ENCODE data around the gene SCN9A.

SCN9A gene

DNA sequence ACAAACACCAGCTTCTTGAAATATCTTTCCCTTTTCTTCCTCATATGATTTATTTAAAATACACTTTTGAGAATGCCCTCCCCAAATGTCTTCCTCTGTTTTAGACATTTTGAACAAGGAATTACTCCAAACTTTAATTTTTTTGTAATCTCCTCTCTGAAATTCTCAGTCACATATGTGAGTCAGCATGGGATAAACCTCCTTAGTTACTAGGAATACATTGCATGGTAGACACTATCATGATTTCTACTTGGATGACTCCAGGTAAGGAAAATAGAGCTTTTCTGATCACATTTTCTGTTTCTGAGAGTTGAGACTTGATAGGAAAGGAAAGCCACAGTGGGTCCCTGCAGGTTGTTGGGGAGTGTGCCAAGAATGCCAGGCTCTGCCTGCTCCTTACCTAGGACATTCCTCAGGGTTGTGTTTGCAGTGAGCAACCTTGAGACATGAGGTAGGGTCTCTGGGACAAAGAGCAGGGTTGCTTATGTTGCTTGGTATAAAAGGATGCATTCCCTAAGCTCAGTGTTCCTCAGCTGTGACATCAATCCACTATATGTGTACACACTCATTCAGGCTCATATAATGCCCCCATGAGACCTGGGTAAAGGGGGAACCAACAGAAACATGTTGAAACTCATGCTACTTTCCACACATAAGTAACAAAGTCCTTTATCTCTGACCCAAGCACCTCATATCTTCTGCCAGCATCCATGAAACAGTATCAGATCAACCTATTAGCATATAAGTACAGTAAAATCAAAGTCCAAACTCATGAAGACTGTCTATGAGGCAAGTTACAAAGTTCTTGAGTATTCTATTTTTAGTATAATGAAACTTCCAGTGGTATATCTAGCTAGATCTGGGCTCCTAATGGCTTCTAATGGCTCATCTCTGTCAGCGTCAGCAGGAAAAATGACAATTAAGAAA lies 135.1 kb downstream of the SCN9A start:
- H2BK12ac ChIP-seq (ENCODE audit: low read length), result no peak overlapping the region
- H3K27me3 ChIP-seq (ENCODE audit: insufficient read depth, low read length), result no peaks in the 10 kb centered on the region
- no peak overlapping the region for H2BK120ac ChIP-seq (ENCODE audit: insufficient read depth, low read length, poor library complexity)
- H3K4me1 ChIP-seq (ENCODE audit: control insufficient read depth in 1 of 2, insufficient read depth in 2 of 2, low read length in 2 of 2), result no peaks in the 10 kb centered on the region
- no peak overlapping the region for H3K4me3 ChIP-seq (ENCODE audit: low read depth, low read length)
- no peak overlapping the region for H2AK5ac ChIP-seq (ENCODE audit: low read length)
- H3K9ac ChIP-seq (ENCODE audit: low read length), result no peak overlapping the region
- H2BK5ac ChIP-seq (ENCODE audit: low read depth, low read length, poor library complexity), result no peak overlapping the region
- H3K36me3 ChIP-seq (ENCODE audit: control insufficient read depth in 1 of 2, insufficient read depth in 2 of 2, low read length in 2 of 2), result no peaks in the 10 kb centered on the region
- no peak overlapping the region for H4K12ac ChIP-seq (ENCODE audit: low read depth, low read length)
- H3K23ac ChIP-seq (ENCODE audit: low read length), result no peak overlapping the region
- no peak overlapping the region for H4K91ac ChIP-seq (ENCODE audit: low read depth, low read length)
- no peak overlapping the region for H3K4ac ChIP-seq (ENCODE audit: low read depth, low read length)
- H3K79me2 ChIP-seq (ENCODE audit: control insufficient read depth, insufficient read depth, low read length, poor library complexity), result no peaks in the 10 kb centered on the region
- no peak overlapping the region for H3K18ac ChIP-seq (ENCODE audit: low read length)
- no peak overlapping the region for H3K27ac ChIP-seq (ENCODE audit: low read depth, low read length)
- H3K9me3 ChIP-seq (ENCODE audit: insufficient read depth, low read depth, low read length), result no peaks in the 10 kb centered on the region
- DNase-seq, result no peak
- no peak overlapping the region for H3K14ac ChIP-seq (ENCODE audit: low read length)
- H2AFZ ChIP-seq (ENCODE audit: insufficient read depth, low read length, poor library complexity), result no peak overlapping the region
- WGBS (ENCODE audit: extremely low coverage, insufficient coverage, insufficient read length), result no CpG with 5 or more reads among the region's 1 CpG
- H3K79me1 ChIP-seq (ENCODE audit: low read length), result no peaks in the 10 kb centered on the region
- H4K8ac ChIP-seq (ENCODE audit: low read depth, low read length), result no peak overlapping the region
- no peak overlapping the region for H3K4me2 ChIP-seq (ENCODE audit: low read length)

DNA sequence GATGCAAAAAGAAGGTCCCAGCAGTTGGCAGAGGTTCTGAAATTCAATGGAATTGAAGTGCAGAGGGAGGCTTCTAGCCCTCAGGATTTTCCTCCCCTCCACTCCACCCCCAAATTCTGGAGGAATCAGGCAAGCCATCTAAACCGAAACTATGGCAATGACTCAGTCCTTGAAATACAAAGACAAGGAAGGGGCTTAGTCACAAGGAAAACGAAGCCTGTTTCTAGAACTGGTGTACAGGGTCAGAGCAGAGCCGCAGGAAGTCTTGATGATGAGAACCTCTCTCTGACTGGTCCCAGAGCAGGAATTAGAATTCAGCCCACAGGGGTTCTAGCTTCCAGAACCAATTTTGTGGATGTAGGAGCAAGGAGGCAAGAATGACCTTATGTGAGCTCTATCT lies 136.2 kb downstream of the SCN9A start:
- no peaks in the 10 kb centered on the region for H3K4me1 ChIP-seq (ENCODE audit: control insufficient read depth in 1 of 2, insufficient read depth in 2 of 2, low read length in 2 of 2)
- no peaks in the 10 kb centered on the region for H3K9me3 ChIP-seq (ENCODE audit: insufficient read depth, low read depth, low read length)
- H2BK12ac ChIP-seq (ENCODE audit: low read length), result no peak overlapping the region
- H3K4ac ChIP-seq (ENCODE audit: low read depth, low read length), result no peak overlapping the region
- no peak overlapping the region for H2BK120ac ChIP-seq (ENCODE audit: insufficient read depth, low read length, poor library complexity)
- no peak overlapping the region for H4K91ac ChIP-seq (ENCODE audit: low read depth, low read length)
- no peaks in the 10 kb centered on the region for H3K79me2 ChIP-seq (ENCODE audit: control insufficient read depth, insufficient read depth, low read length, poor library complexity)
- no peak overlapping the region for H2AFZ ChIP-seq (ENCODE audit: insufficient read depth, low read length, poor library complexity)
- no peaks in the 10 kb centered on the region for H3K27me3 ChIP-seq (ENCODE audit: insufficient read depth, low read length)
- no CpG with 5 or more reads among the region's 3 CpGs for WGBS (ENCODE audit: extremely low coverage, insufficient coverage, insufficient read length)
- H3K27ac ChIP-seq (ENCODE audit: low read depth, low read length), result no peak overlapping the region
- H3K79me1 ChIP-seq (ENCODE audit: low read length), result no peaks in the 10 kb centered on the region
- no peak for DNase-seq
- no peak overlapping the region for H3K18ac ChIP-seq (ENCODE audit: low read length)
- H4K12ac ChIP-seq (ENCODE audit: low read depth, low read length), result no peak overlapping the region
- H3K36me3 ChIP-seq (ENCODE audit: control insufficient read depth in 1 of 2, insufficient read depth in 2 of 2, low read length in 2 of 2), result no peaks in the 10 kb centered on the region
- H3K23ac ChIP-seq (ENCODE audit: low read length), result no peak overlapping the region
- H2BK5ac ChIP-seq (ENCODE audit: low read depth, low read length, poor library complexity), result no peak overlapping the region
- no peak overlapping the region for H2AK5ac ChIP-seq (ENCODE audit: low read length)
- H3K4me2 ChIP-seq (ENCODE audit: low read length), result no peak overlapping the region
- no peak overlapping the region for H3K14ac ChIP-seq (ENCODE audit: low read length)
- no peak overlapping the region for H4K8ac ChIP-seq (ENCODE audit: low read depth, low read length)
- H3K4me3 ChIP-seq (ENCODE audit: low read depth, low read length), result no peak overlapping the region
- no peak overlapping the region for H3K9ac ChIP-seq (ENCODE audit: low read length)

GRCh38 chr2:166238176-166238575 lies 137.6 kb downstream of the SCN9A start:
- DNase-seq, result no peak
- Histone ChIP-seq H2AFZ (ENCODE audit: insufficient read depth, low read length, poor library complexity) (no peak overlapping the region), H3K23ac (ENCODE audit: low read length) (no peak overlapping the region), H2BK120ac (ENCODE audit: insufficient read depth, low read length, poor library complexity) (no peak overlapping the region), H2BK12ac (ENCODE audit: low read length) (no peak overlapping the region), H3K36me3 (ENCODE audit: control insufficient read depth in 1 of 2, insufficient read depth in 2 of 2, low read length in 2 of 2) (no peaks in the 10 kb centered on the region), H4K12ac (ENCODE audit: low read depth, low read length) (no peak overlapping the region), H3K79me2 (ENCODE audit: control insufficient read depth, insufficient read depth, low read length, poor library complexity) (no peaks in the 10 kb centered on the region), H3K4me3 (ENCODE audit: low read depth, low read length) (no peak overlapping the region), H3K9me3 (ENCODE audit: insufficient read depth, low read depth, low read length) (no peaks in the 10 kb centered on the region), H3K27ac (ENCODE audit: low read depth, low read length) (no peak overlapping the region), H2AK5ac (ENCODE audit: low read length) (no peak overlapping the region), H3K9ac (ENCODE audit: low read length) (no peak overlapping the region), H4K91ac (ENCODE audit: low read depth, low read length) (no peak overlapping the region), H3K4me1 (ENCODE audit: control insufficient read depth in 1 of 2, insufficient read depth in 2 of 2, low read length in 2 of 2) (no peaks in the 10 kb centered on the region), H3K79me1 (ENCODE audit: low read length) (no peaks in the 10 kb centered on the region), H3K4me2 (ENCODE audit: low read length) (no peak overlapping the region), H3K4ac (ENCODE audit: low read depth, low read length) (no peak overlapping the region), H3K14ac (ENCODE audit: low read length) (no peak overlapping the region), H3K18ac (ENCODE audit: low read length) (no peak overlapping the region), H4K8ac (ENCODE audit: low read depth, low read length) (no peak overlapping the region), H2BK5ac (ENCODE audit: low read depth, low read length, poor library complexity) (no peak overlapping the region), H3K27me3 (ENCODE audit: insufficient read depth, low read length) (no peaks in the 10 kb centered on the region)

GRCh38 chr2:166234112-166234846 lies 141.5 kb downstream of the SCN9A start:
- Histone ChIP-seq H3K4me1 (ENCODE audit: control insufficient read depth in 1 of 2, insufficient read depth in 2 of 2, low read length in 2 of 2) (no peaks in the 10 kb centered on the region), H3K4me3 (ENCODE audit: low read depth, low read length) (no peak overlapping the region), H3K9me3 (ENCODE audit: insufficient read depth, low read depth, low read length) (no peaks in the 10 kb centered on the region), H3K14ac (ENCODE audit: low read length) (no peak overlapping the region), H3K79me2 (ENCODE audit: control insufficient read depth, insufficient read depth, low read length, poor library complexity) (no peaks in the 10 kb centered on the region), H3K27me3 (ENCODE audit: insufficient read depth, low read length) (no peaks in the 10 kb centered on the region), H2BK12ac (ENCODE audit: low read length) (no peak overlapping the region), H3K23ac (ENCODE audit: low read length) (no peak overlapping the region), H3K4ac (ENCODE audit: low read depth, low read length) (no peak overlapping the region), H3K18ac (ENCODE audit: low read length) (no peak overlapping the region), H2BK5ac (ENCODE audit: low read depth, low read length, poor library complexity) (no peak overlapping the region), H2AFZ (ENCODE audit: insufficient read depth, low read length, poor library complexity) (no peak overlapping the region), H3K4me2 (ENCODE audit: low read length) (no peak overlapping the region), H4K8ac (ENCODE audit: low read depth, low read length) (no peak overlapping the region), H3K79me1 (ENCODE audit: low read length) (no peaks in the 10 kb centered on the region), H4K91ac (ENCODE audit: low read depth, low read length) (no peak overlapping the region), H2BK120ac (ENCODE audit: insufficient read depth, low read length, poor library complexity) (no peak overlapping the region), H3K9ac (ENCODE audit: low read length) (no peak overlapping the region), H3K27ac (ENCODE audit: low read depth, low read length) (no peak overlapping the region), H3K36me3 (ENCODE audit: control insufficient read depth in 1 of 2, insufficient read depth in 2 of 2, low read length in 2 of 2) (no peaks in the 10 kb centered on the region), H2AK5ac (ENCODE audit: low read length) (no peak overlapping the region), H4K12ac (ENCODE audit: low read depth, low read length) (no peak overlapping the region)
- WGBS (ENCODE audit: extremely low coverage, insufficient coverage, insufficient read length), result no CpG with 5 or more reads among the region's 7 CpGs
- DNase-seq, result no peak
